KOPT-K1 (cell line): Measurements from ENCODE around the gene C19orf53.

Experiments used
- H3K27ac ChIP-seq: fragments of 200-600 bp; sonication (generic); 2 replicates; pipeline ENCODE4 v1.5.1; 2016; ENCODE audit warnings: antibody characterized with exemption, mild to moderate bottlenecking, low read depth, low read length; ENCODE audit not compliant: poor library complexity, severe bottlenecking
- H3K36me3 ChIP-seq: fragments of 200-600 bp; sonication (generic); 2 replicates; pipeline ENCODE4 v1.5.1; 2017; ENCODE audit warnings: antibody characterized with exemption, mild to moderate bottlenecking, low read length, moderate library complexity; ENCODE audit not compliant: insufficient read depth
- H3K9me3 ChIP-seq: fragments of 200-600 bp; sonication (generic); 2 replicates; pipeline ENCODE4 v1.5.1; 2017; ENCODE audit warnings: antibody characterized with exemption, low read length, mild to moderate bottlenecking; ENCODE audit not compliant: insufficient read depth, poor library complexity, severe bottlenecking

Gene C19orf53

DNA sequence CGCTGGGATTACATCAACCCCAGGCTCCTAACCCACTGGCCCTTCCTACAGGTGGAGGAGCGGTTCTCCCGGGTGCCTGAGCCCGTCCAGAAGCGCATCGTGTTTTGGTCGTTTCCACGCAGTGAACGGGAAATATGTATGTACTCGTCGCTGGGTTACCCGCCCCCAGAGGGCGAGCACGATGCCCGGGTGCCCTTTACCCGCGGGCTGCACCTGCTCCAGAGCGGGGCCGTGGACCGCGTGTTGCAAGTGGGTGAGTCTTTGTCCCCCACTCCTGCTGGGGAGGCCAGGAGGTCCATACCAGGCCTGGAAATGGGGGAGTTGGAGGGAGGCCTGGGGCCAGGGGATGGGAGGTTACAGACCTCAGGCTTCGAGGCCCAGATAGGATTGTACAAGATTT, 25.4 kb downstream of the C19orf53 start:
- no peak overlapping the region for H3K27ac ChIP-seq
- no peaks in the 10 kb centered on the region for H3K36me3 ChIP-seq
- H3K9me3 ChIP-seq: no peaks in the 10 kb centered on the region

DNA sequence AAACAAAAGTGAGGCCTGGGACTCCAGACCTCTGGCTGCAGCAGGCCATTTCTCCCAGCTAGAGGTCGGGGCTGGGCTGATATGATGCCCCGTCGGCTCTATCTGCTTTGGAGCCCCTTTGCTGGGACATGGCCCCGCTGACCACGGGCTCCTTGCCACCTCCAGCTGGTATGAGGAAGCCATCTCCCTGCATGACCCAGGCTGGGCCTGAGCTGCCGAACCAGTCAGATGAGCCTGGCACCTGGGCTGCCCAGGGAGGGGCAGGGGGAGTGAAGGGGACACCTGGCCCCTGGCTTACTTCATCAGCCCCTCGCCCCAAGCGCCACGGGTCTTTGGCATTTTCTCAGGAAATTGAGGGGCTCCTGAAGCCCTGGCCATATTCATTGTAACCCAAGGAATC, 28.8 kb downstream of the C19orf53 start:
- Histone ChIP-seq H3K9me3 (no peaks in the 10 kb centered on the region), H3K36me3 (no peaks in the 10 kb centered on the region), H3K27ac (no peak overlapping the region)

DNA sequence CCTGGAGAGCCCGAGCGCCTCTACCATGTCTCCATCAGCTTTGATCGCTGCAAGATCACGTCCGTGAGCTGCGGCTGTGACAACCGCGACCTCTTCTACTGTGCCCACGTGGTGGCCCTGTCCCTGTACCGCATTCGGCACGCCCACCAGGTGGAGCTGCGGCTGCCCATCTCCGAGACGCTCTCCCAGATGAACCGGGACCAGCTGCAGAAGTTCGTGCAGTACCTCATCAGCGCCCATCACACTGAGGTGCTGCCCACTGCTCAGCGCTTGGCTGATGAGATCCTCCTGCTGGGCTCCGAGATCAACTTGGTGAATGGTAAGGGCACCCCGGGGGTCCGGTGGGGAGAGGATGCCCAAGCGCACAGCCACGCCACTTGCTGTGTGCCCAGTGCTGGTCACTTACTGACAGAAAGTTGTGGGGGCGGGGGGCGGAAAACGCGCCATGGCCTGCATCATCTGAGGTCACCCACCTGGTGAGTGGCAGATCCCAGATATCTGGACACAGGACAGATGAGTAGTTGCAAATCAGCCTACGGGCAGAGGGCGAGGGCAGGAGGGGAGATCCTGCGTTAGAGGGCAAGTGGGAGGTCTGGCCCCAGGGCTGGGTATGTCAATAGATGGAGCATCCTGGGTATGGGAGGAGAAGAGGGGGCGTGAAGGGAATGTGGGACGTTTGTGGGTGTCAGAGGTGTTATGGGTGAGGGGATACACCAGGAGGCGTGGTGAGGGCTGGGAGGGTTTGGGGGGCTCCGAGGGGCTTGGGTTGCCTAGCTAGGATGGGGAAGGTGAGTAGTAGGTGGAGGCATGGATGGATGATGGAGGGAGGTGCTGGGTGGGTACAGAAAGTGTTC, 30.8 kb downstream of the C19orf53 start:
- no peaks in the 10 kb centered on the region for H3K9me3 ChIP-seq
- no peaks in the 10 kb centered on the region for H3K36me3 ChIP-seq
- H3K27ac ChIP-seq: no peak overlapping the region

DNA sequence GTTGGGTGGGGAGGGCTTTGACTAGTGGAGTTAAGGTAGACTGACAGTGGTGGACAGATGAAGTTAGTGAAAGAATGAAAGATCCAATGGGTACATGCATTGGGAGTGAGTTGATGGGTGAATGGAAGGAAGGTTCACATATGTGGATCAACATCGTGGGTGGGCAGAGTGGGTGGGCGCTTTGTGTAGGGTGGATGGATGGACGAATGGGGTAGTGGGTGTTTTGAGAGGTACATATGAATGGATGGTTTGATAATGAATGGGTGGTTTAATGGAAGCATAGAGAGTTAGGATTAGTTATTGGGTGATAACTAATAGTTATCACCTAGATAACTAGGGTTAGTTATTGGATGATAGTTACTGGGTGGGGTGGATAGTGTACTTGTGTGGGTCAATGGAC, 32.5 kb downstream of the C19orf53 start:
- Histone ChIP-seq H3K36me3 (no peaks in the 10 kb centered on the region), H3K27ac (no peak overlapping the region), H3K9me3 (no peaks in the 10 kb centered on the region)

DNA sequence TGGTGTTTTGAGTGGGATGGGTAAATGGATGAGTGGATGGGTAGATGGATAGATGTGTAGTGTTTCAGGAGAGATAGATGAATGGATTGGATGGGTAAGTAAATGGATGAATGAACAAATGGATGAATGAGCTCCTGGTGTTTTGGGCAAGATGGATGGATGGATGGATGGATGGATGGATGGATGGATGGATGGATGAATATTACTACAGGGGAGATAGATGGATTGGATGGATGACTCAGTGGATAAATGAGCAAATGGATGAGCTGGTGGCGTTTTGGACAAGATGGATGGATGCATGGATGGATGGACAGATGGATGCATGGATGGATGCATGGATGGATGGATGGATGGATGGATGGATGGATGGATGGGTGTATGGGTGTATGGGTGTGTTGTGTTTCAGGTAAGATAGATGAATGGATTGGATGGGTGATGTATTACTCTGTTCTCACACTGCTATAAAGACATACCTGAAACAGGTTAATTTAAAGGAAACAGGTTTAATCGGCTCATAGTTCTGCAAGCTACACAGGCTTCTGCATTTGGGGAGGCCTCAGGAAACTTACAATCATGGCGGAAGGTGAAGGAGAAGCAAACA, 33.3 kb downstream of the C19orf53 start:
- Histone ChIP-seq H3K36me3 (no peaks in the 10 kb centered on the region), H3K27ac (no peak overlapping the region), H3K9me3 (no peaks in the 10 kb centered on the region)

DNA sequence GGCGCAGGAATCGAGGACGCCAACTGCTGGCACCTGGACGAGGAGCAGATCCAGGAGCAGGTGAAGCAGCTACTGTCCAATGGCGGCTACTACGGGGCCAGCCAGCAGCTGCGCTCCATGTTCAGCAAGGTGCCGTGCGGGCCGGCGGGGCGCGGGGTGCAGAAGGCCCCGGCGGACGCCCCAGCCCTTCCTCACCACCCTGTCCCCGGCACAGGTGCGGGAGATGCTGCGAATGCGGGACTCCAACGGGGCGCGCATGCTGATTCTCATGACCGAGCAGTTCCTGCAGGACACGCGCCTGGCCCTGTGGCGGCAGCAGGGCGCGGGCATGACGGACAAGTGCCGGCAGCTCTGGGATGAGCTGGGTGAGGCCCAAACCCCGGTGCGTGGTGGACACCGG, 34.6 kb downstream of the C19orf53 start:
- no peak overlapping the region for H3K27ac ChIP-seq
- H3K9me3 ChIP-seq: no peaks in the 10 kb centered on the region
- H3K36me3 ChIP-seq: no peaks in the 10 kb centered on the region

DNA sequence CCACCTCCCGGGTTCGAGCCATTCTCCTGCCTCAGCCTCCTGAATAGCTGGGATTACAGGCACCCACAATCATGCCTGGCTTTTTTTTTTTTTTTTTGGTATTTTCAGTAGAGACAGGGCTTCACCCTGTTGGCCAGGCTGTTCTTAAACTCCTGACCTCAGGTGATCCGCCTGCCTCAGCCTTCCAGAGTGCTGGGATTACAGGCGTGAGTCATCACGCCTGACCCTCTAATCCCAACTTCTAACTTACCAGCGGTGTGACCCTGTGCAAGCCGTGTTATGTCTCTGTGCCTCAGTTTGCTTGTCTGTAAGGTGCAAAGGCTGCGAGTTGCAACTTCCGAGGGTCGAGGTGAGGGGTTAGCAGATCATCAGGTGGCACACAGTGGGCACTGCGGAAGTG, 38.3 kb downstream of the C19orf53 start:
- no peaks in the 10 kb centered on the region for H3K36me3 ChIP-seq
- no peak overlapping the region for H3K27ac ChIP-seq

DNA sequence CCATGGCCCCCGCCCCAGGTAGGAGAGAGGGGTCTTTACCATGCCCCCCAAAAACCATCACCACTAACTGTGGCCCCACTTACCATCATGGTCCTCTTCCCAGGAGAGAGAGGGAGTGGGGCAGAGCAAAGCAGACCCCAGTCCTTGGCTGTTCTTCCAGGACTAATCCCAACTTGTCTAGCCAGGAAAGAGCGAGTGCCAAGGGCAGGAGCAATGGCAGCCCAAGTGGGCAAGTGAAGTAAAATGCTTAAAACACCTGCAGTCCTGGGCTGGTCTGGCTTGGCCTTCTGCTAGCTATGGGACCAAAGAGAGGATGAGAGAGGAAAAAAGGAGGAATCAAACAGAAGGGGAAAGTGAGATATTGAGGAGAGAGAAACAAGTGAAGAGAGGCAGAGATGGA, 38.9 kb downstream of the C19orf53 start:
- Histone ChIP-seq H3K9me3 (no peaks in the 10 kb centered on the region), H3K36me3 (no peaks in the 10 kb centered on the region), H3K27ac (no peak overlapping the region)

More for the DNA sequence above, 38.3 kb downstream of the C19orf53 start:
- no peaks in the 10 kb centered on the region for H3K9me3 ChIP-seq

DNA sequence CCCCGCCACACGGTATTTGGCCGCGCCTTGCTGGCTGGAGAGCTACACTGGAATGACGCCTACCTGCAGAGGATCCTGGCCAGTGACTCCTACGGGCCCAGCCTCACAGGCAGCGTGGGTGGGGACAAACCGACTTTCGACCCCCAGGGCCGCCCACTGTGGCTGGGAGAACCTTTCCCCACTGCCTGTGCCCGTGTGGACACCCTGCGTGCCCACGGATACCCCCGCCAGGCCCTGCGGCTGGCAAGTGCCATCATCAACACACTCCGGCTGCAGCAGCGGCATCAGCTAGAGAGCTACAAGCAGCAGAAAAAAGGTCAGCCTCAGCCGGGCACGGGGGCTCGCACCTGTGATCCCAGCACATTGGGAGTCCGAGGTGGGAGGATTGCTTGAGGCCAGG, 40.3 kb downstream of the C19orf53 start:
- Histone ChIP-seq H3K9me3 (no peaks in the 10 kb centered on the region), H3K27ac (no peak overlapping the region), H3K36me3 (no peaks in the 10 kb centered on the region)

DNA sequence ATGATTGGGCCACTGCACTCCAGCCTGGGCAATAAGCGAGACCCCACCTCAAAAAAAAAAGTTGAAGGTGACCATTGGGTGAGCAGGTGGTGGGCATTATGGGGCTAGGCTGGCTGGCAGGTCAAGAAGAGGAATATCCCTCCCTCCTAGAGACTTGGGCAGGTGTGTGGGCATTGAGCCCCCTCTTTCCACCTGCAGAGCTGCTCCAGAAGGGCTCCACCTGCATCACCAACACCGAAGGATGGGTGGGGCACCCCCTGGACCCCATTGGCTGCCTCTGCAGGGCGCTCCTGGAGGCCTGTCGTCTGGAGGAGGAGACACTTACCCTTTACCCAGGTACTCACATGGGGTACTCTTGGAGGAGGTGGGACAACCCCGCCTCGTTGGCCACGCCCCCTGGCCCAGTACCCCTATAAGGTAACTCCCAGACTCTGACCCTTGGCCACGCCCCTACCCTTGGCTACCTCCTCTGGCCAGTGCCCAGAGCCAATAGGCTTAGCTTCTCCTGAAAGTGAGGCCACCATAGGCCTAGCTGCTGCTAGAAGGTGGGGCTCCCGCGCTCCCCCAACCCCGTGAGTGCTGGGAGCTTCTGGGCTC, 42.9 kb downstream of the C19orf53 start:
- Histone ChIP-seq H3K9me3 (no peaks in the 10 kb centered on the region), H3K36me3 (no peaks in the 10 kb centered on the region), H3K27ac (no peak overlapping the region)

DNA sequence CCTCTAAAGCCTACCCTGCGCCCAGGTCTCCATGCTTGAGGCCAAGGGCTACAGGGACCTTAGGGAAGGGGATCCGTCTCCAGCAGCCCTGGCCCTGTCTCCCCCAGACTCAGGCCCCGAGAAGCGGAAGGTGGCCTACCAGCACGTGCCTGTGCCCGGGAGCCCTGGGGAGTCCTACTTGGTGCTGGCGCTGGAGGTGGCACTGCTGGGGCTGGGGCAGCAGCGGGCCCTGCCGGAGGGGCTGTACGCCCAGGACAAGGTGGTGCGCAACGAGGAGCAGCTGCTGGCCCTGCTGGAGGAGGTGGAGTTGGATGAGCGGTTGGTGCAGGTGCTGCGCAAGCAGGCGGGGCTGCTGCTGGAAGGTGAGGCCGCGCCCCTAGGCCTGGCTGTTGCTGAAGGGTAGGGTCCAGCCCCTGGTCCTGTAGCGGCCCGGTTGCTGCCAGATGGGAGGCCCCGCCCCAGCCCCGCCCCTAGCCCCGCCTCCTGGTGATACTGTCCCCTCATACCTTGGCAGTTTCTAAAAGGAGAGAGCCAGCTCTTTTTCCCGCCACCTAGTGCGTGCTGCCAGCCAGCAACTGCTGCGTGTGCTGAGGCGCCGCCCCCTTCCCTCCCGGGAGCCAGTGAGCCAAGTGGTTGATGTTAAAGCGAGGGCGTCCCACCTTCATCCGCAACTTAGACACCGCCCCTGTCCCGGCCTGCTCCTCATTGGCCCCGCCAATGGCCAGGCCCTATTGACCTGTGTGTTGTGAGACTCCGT, 43.5 kb downstream of the C19orf53 start:
- H3K36me3 ChIP-seq: no peaks in the 10 kb centered on the region
- H3K9me3 ChIP-seq: no peaks in the 10 kb centered on the region
- no peak overlapping the region for H3K27ac ChIP-seq

DNA sequence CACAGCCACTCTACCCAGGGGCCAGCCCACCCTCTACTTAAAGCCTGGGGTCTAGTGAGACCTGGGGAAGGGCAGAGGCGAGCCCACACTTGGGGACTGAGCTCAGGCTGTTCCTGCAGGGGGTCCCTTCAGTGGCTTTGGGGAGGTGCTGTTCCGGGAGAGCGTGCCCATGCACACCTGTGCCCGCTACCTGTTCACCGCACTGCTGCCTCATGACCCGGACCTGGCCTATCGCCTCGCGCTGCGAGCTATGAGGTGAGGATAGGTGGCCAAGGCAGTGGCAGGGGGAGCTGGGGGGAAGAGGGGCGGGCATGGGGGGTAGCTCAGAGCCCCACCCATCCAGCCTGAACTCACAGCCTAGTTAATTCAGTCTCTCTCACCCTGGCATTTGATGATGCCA, 45.0 kb downstream of the C19orf53 start:
- Histone ChIP-seq H3K36me3 (no peaks in the 10 kb centered on the region), H3K27ac (no peak overlapping the region), H3K9me3 (no peaks in the 10 kb centered on the region)

DNA sequence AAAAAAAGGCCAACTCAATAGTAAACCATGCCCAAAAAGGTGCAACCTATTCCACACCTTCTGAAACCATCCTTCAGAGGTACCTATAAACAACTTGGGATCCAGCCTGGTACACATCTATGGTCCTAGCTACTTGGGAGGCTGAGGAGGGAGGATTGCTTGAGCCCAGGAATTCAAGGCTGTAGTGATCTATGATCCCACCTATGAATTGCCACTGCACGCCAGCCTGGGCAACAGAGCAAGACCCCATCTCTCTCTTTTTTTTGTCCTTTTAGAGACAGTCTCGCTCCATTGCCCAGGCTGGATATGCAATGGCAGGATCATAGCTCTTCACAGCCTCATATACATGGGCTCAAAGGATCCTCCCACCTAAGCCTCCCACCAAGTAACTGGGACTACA, 47.0 kb downstream of the C19orf53 start:
- no peak overlapping the region for H3K27ac ChIP-seq
- H3K36me3 ChIP-seq: no peaks in the 10 kb centered on the region
- no peaks in the 10 kb centered on the region for H3K9me3 ChIP-seq

DNA sequence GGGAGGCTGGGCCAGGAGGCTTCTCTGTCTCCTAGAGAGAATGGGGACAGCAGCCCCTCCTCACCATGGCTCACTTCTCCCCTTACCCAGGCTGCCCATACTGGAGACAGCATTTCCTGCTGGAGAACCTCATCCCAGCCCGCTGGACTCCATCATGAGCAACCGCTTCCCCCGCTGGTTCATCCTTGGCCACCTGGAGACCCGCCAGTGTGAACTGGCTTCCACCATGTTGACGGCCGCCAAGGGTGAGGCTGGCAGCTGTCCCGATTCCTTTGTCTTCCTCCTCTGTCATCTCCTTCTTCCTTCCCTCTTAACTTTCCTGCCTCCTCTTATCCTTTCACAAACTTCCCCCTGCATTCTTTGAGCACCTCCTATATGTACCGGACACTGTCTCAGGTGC, 49.0 kb downstream of the C19orf53 start:
- Histone ChIP-seq H3K27ac (no peak overlapping the region), H3K9me3 (no peaks in the 10 kb centered on the region), H3K36me3 (no peaks in the 10 kb centered on the region)

DNA sequence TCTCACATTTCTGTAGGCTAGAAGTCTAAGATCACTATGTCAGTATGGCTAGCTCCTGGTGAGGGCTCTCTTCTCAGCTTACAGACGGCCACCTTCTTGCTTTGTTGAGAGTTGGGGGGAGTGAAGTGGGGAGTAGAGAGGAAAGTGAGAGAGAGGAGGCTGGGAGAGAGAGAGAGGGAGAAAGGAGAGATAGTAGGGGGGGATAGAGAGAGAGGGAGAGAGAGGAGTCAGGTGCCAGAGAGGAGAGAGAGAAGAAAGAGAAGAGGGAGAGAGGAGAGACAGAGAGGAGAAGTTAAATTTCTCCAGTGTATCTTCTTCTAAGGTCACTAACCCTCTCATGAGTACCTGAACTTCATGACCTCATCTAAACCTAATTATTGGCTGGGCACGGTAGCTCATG, 49.6 kb downstream of the C19orf53 start:
- Histone ChIP-seq H3K9me3 (no peaks in the 10 kb centered on the region), H3K36me3 (no peaks in the 10 kb centered on the region), H3K27ac (no peak overlapping the region)
